Left lung (tissue), 10 donors: Measurements from ENCODE around the gene TMC5. TPM values are rescaled to one million over a fixed set of nuclear protein-coding genes. Genes with fewer than 3 reads are reported as not detected.
"Not testable (repeated sequence)": the region's sequence is repeated elsewhere in the genome, so short reads cannot be mapped to it uniquely, and the experiment has no call there.

ENCODE experiments used
- ATAC-seq: fragments of 200-7000 bp; cut with Tn5 transposase; one replicate; pipeline ENCODE4 v1.9.1; 2020; ENCODE audit warnings: moderate library complexity
- DNase-seq, 4 donors: peaks; one replicate each; pipeline ENCODE4 v3.0.0-alpha.2; 2013 to 2020
- H3K27ac ChIP-seq, 2 donors: fragments of 200-600 bp; sonication (generic) in 1 of 2; one replicate each; pipeline versions ENCODE4 v1.5.0 to v1.8.0; 2020 to 2021
- H3K27me3 ChIP-seq, 2 donors: fragments of 200-600 bp; sonication (generic) in 1 of 2; one replicate each; pipeline versions ENCODE4 v1.5.0 to v1.8.0; 2020 to 2021
- H3K36me3 ChIP-seq, 2 donors: fragments of 200-600 bp; sonication (generic) in 1 of 2; one replicate each; pipeline versions ENCODE4 v1.5.0 to v1.8.0; 2020 to 2021
- H3K4me1 ChIP-seq, 2 donors: fragments of 200-600 bp; one replicate each; pipeline ENCODE4 v1.8.0; 2021
- H3K4me3 ChIP-seq, 2 donors: fragments of 200-600 bp; sonication (generic) in 1 of 2; one replicate each; pipeline versions ENCODE4 v1.5.0 to v1.8.0; 2020 to 2021; ENCODE audit warnings: mild to moderate bottlenecking in 1 of 2
- H3K9me3 ChIP-seq, 2 donors: fragments of 200-600 bp; sonication (generic) in 1 of 2; one replicate each; pipeline versions ENCODE4 v1.5.0 to v1.8.0; 2020 to 2021
- intact Hi-C, 2 donors: fragments of 100-400 bp; cut with DNase I; formaldehyde crosslinking; loops; one replicate each; pipeline versions ENCODE4 v1.11.2 to v1.14.2; 2022
- polyA plus RNA-seq, 6 donors: library from polyadenylated mRNA; unstranded; fragments of 120-200 nt; gene quantifications; one replicate each; pipeline ENCODE4 v1.2.1, GENCODE V29; 2013; ENCODE audit not compliant: insufficient read length in 6 of 6
- total RNA-seq, 2 donors: library from RNA; stranded (reverse); fragmentation: NEBNext Ultra II Directional; extraction: Animal tissue kit (Norgen Biotek cat#: 25700); gene quantifications; one replicate each; pipeline ENCODE4 v1.2.1, GENCODE V29; 2021
- TF ChIP-seq, protein P1 (sequence below), 2 donors: fragments of 200-600 bp; sonication (generic) in 1 of 2; IDR thresholded peaks; one replicate each; pipeline versions ENCODE4 v1.5.0 to v1.8.0; 2021; ENCODE audit warnings: antibody characterized with exemption in 2 of 2
- donor health status: DM: no; HTN: yes; CAD: no.
- donor health status: DM: no; HTN: no; CAD: no.

The TMC5 gene
- total and polyA plus RNA-seq, 8 donors, result 4.1 to 105 (median 8.4) TPM

DNA sequence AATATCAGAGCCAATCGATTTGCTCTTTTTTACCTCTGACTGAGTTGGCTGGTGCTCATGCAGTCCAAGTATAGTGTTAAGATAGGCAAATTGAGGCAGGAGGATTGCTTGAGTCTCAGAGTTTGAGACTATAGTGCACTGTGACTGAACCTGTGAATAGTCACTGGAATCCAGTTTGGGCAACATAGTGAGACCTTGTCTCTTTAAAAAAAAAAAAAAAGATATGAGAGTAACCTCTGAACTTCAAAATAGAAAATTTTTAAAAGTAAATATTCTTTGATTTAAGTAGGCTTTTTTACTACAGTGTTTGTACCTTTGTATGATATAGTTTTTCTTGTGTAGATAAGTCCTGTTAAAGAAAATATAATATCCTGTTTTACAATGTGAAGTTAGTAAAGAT lies 109.5 kb downstream of the TMC5 start:
- Histone ChIP-seq H3K9me3 (no peaks in the 10 kb centered on the region), H3K27me3 (no peaks in the 10 kb centered on the region), H3K4me3 (no peak overlapping the region), H3K27ac (no peak overlapping the region), H3K4me1 (peaks cover 13 to 28% of the 10 kb centered on the region in 2 donors), H3K36me3 (peaks cover 0 to 21% of the 10 kb centered on the region in 2 donors)
- TF ChIP-seq, protein P1, sequence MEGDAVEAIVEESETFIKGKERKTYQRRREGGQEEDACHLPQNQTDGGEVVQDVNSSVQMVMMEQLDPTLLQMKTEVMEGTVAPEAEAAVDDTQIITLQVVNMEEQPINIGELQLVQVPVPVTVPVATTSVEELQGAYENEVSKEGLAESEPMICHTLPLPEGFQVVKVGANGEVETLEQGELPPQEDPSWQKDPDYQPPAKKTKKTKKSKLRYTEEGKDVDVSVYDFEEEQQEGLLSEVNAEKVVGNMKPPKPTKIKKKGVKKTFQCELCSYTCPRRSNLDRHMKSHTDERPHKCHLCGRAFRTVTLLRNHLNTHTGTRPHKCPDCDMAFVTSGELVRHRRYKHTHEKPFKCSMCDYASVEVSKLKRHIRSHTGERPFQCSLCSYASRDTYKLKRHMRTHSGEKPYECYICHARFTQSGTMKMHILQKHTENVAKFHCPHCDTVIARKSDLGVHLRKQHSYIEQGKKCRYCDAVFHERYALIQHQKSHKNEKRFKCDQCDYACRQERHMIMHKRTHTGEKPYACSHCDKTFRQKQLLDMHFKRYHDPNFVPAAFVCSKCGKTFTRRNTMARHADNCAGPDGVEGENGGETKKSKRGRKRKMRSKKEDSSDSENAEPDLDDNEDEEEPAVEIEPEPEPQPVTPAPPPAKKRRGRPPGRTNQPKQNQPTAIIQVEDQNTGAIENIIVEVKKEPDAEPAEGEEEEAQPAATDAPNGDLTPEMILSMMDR (IDR thresholded peaks at IDR 0.05), result no peak
- ATAC-seq, result no peak
- intact Hi-C loops, result no loop called here
- DNase-seq, result no peak

GRCh38 chr16:19528666-19529065 lies 111.0 kb downstream of the TMC5 start:
- no peak overlapping the region for H3K4me3 ChIP-seq
- TF ChIP-seq, protein P1 (IDR thresholded peaks at IDR 0.05), result no peak
- H3K27me3 ChIP-seq, result no peaks in the 10 kb centered on the region
- H3K27ac ChIP-seq, result no peak overlapping the region
- peaks cover 8 to 14% of the 10 kb centered on the region in 2 donors for H3K4me1 ChIP-seq
- peaks cover 0 to 33% of the 10 kb centered on the region in 2 donors for H3K36me3 ChIP-seq
- intact Hi-C loops, result no loop called here
- ATAC-seq (no peak), DNase-seq (no peak)
- no peaks in the 10 kb centered on the region for H3K9me3 ChIP-seq

DNA sequence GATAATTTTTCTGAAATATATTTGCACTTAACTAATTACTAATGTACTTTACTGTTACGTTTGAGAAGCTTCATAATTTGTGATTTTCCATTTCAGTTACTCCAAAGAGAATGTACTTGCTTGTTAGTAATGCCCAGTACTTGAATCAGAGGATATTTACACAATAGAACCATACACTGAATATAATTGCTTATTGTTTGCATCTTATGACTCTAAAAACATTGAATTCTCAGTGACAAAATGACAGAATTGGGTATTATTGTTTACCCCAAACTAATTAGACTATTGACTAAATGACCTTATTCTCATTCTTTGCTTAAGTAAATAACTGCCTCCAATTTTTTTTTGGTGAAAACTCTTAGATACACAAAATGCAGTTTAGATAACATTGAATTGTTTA lies 114.9 kb downstream of the TMC5 start:
- Histone ChIP-seq H3K36me3 (peaks cover 0 to 62% of the 10 kb centered on the region in 2 donors), H3K4me1 (no peaks in the 10 kb centered on the region), H3K4me3 (no peak overlapping the region), H3K27me3 (no peaks in the 10 kb centered on the region), H3K9me3 (no peaks in the 10 kb centered on the region), H3K27ac (no peak overlapping the region)
- no peak for DNase-seq
- TF ChIP-seq, protein P1 (IDR thresholded peaks at IDR 0.05), result no peak
- intact Hi-C loops, result no loop called here
- no peak for ATAC-seq

DNA sequence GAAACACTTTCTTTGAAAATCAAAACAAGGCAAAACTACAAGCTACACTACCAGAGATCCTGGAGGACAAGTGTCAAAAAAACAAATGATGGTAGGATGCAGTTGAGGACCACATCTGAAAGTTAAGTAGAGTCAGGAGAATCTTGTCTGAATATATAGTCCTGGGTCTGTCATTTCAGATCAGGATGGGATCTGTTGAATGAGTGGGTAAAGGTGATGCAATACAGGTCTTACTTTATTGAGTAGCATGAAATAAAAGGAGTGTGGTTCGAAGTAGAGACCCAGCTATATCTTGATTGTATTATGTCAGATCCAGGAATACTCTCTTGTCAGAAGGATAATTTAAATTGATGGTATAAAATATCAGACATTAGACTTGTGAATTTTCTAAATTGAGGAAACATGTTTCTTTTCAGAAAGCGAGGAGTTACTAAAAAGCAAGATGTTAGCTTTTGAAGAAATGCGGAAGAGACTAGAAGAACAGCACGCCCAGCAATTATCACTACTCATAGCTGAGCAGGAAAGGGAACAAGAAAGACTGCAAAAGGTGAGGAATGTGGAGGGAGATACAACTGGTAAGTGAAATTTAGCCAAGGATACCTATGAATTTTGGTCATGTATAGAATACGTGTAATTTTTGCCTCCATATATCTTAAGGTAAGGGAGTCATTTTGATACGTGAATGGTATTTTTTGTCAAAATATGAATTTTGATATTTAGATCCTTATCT lies 122.7 kb downstream of the TMC5 start:
- Histone ChIP-seq H3K36me3 (peaks cover 0 to 74% of the 10 kb centered on the region in 2 donors), H3K27me3 (no peaks in the 10 kb centered on the region), H3K27ac (no peak overlapping the region), H3K4me1 (no peaks in the 10 kb centered on the region), H3K9me3 (no peaks in the 10 kb centered on the region), H3K4me3 (no peak overlapping the region)
- intact Hi-C loops, result no loop called here
- TF ChIP-seq, protein P1 (IDR thresholded peaks at IDR 0.05), result no peak
- DNase-seq, result no peak
- ATAC-seq, result no peak

DNA sequence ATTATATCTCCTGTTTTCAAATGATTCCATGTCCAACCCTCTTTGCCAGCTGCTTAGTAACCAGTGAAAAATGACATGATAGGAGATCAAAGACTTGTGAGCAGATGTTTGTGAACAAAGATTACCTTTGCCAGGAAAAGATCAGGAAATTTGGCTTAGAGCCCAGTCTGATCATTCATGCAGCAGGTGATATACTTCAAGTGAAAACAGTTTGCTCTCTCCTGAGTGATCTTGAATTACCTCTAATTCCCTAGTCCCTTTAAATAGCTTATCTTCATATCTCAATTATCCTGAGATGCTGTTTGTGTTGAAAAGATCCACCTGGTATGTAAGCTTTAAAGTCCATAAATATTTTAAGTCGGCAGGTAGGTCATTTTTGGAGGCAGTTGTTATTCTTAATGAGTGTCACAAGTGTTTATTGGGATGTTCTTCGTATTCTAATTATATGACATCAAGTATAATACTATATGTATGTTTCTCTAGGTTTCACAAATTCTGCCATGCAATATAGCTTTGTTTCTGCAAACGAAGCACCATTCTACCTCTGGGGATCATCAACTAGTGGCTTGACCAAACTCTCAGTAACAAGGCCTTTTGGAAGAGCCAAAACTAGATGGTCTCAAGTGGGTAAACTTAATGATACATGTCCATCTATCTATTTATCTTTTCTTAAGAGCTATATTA lies 124.6 kb downstream of the TMC5 start:
- Histone ChIP-seq H3K4me1 (no peaks in the 10 kb centered on the region), H3K27ac (no peak overlapping the region), H3K27me3 (no peaks in the 10 kb centered on the region), H3K36me3 (peaks cover 0 to 74% of the 10 kb centered on the region in 2 donors), H3K9me3 (no peaks in the 10 kb centered on the region), H3K4me3 (no peak overlapping the region)
- TF ChIP-seq, protein P1 (IDR thresholded peaks at IDR 0.05), result no peak
- intact Hi-C loops, result no loop called here
- DNase-seq (no peak), ATAC-seq (no peak)

DNA sequence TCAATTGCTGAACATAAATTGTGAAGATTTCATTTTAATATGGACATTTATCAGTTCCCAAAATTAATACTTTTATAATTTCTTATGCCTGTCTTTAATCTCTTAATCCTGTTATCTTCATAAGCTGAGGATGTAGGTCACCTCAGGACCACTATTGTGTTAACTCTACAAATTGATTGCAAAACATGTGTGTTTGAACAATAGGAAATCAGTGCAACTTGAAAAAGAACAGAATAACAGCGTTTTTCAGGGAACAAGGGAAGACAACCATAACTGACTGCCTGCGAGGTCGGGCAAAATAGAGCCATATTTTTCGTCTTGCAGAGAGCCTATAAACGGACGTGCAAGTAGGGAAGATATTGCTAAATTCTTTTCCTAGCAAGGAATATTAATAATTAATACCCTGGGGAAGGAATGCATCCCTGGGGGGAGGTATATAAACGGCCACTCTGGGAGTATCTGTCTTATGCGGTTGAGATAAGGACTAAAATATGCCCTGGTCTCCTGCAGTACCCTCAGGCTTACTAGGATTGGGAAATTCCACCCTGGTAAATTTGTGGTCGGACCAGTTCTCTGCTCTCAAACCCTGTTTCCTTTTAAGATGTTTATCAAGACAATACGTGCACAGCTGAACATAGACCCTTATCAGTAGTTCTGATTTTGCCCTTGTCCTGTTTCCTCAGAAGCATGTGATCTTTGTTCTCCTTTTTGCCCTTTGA lies 125.8 kb downstream of the TMC5 start:
- H3K4me3 ChIP-seq, ATAC-seq, H3K27me3 ChIP-seq, H3K27ac ChIP-seq, DNase-seq, H3K4me1 ChIP-seq, intact Hi-C loops, H3K9me3 ChIP-seq: not testable (repeated sequence)
- peaks cover 0 to 71% of the 10 kb centered on the region in 2 donors for H3K36me3 ChIP-seq
